Liver (tissue), 9 donors: ENCODE data around the gene ARHGEF39. TPM values are rescaled to one million over a fixed set of nuclear protein-coding genes. Genes with fewer than 3 reads are reported as not detected.

Experiments used
- DNase-seq: peaks from one replicate; pipeline ENCODE4 v3.0.0-alpha.2; 2017; ENCODE audit warnings: low spot score
- H3K27ac ChIP-seq, 2 donors: one replicate each; pipeline ENCODE4 v1.7.0; 2013; ENCODE audit warnings: inconsistent platforms in 2 of 2, low read length in 2 of 2, control low read depth in 1 of 2, low read depth in 1 of 2, mild to moderate bottlenecking in 1 of 2
- H3K27me3 ChIP-seq, 4 donors: one replicate each; pipeline versions ENCODE4 v1.6.1 to v1.7.0; 2013; ENCODE audit warnings: low read length in 3 of 4, inconsistent platforms in 1 of 4, mild to moderate bottlenecking in 1 of 4, moderate library complexity in 1 of 4; ENCODE audit not compliant: control insufficient read depth in 4 of 4, insufficient read depth in 4 of 4
- H3K36me3 ChIP-seq, 4 donors: one replicate each; pipeline versions ENCODE4 v1.6.1 to v1.7.0; 2013; ENCODE audit warnings: low read length in 3 of 4, mild to moderate bottlenecking in 3 of 4, low read depth in 1 of 4, moderate library complexity in 1 of 4; ENCODE audit not compliant: control insufficient read depth in 4 of 4, insufficient read depth in 3 of 4
- H3K4me1 ChIP-seq, 4 donors: one replicate each; pipeline versions ENCODE4 v1.6.1 to v1.7.0; 2013; ENCODE audit warnings: low read length in 3 of 4, mild to moderate bottlenecking in 3 of 4, moderate library complexity in 1 of 4; ENCODE audit not compliant: control insufficient read depth in 4 of 4, insufficient read depth in 4 of 4
- H3K4me3 ChIP-seq, 3 donors: one replicate each; pipeline versions ENCODE4 v1.6.1 to v1.7.0; 2013; ENCODE audit warnings: low read length in 3 of 3, control low read depth in 1 of 3, low read depth in 1 of 3, mild to moderate bottlenecking in 1 of 3
- H3K9ac ChIP-seq, 2 donors: one replicate each; pipeline ENCODE4 v1.7.0; 2013; ENCODE audit warnings: low read length in 2 of 2, mild to moderate bottlenecking in 2 of 2, moderate library complexity in 2 of 2, control low read depth in 1 of 2, low read depth in 1 of 2
- H3K9me3 ChIP-seq, 4 donors: one replicate each; pipeline versions ENCODE4 v1.6.1 to v1.7.0; 2013; ENCODE audit warnings: low read length in 3 of 4; ENCODE audit not compliant: control insufficient read depth in 4 of 4
- ATF3 ChIP-seq: IDR thresholded peaks from 2 replicates; pipeline ENCODE4 v1.6.1; 2016; ENCODE audit warnings: antibody characterized with exemption
- EGR1 ChIP-seq, 2 donors: IDR thresholded peaks; 2 replicates each; pipeline ENCODE4 v1.6.1; 2016 to 2018; ENCODE audit warnings: antibody characterized with exemption in 2 of 2, low read depth in 2 of 2
- FOXA2 ChIP-seq: IDR thresholded peaks from 2 replicates; pipeline ENCODE4 v1.6.1; 2016; ENCODE audit warnings: antibody characterized with exemption
- HNF4A ChIP-seq, 2 donors: conservative IDR thresholded peaks; 2 replicates each; pipeline ENCODE4 v1.6.1; 2016; ENCODE audit warnings: antibody characterized with exemption in 2 of 2, mild to moderate bottlenecking in 2 of 2
- RXRA ChIP-seq, 2 donors: IDR thresholded peaks; 2 replicates each; pipeline ENCODE4 v1.6.1; 2017 to 2018; ENCODE audit warnings: antibody characterized with exemption in 2 of 2, mild to moderate bottlenecking in 1 of 2
- SP1 ChIP-seq: IDR thresholded peaks from 2 replicates; pipeline ENCODE4 v1.6.1; 2018; ENCODE audit warnings: antibody characterized with exemption, mild to moderate bottlenecking
- YY1 ChIP-seq: IDR thresholded peaks from 2 replicates; pipeline ENCODE4 v1.6.1; 2016; ENCODE audit warnings: antibody characterized with exemption, mild to moderate bottlenecking
- ZBTB33 ChIP-seq: IDR thresholded peaks from 2 replicates; pipeline ENCODE4 v1.6.1; 2016; ENCODE audit warnings: antibody characterized with exemption
- WGBS: extraction: QIAGEN DNeasy Blood & Tissue Kit; methylation state at CpG from one replicate; pipeline ENCODE4 v1.1.7; 2013; 5-methylcytosine and 5-hydroxymethylcytosine counted together
- polyA plus RNA-seq, 2 donors: library from polyadenylated mRNA; stranded (reverse) in 1 of 2; unstranded in 1 of 2; fragments of 200-250 nt in 1 of 2; fragments of >200 nt in 1 of 2; fragmentation: Nextera tagmentation in 1 of 2; extraction: Ambion mirVana in 1 of 2; gene quantifications; one replicate each; pipeline versions ENCODE4 v1.2.1 to v1.2.3, GENCODE V29; 2013 to 2015
- total RNA-seq, 2 donors: library from RNA; depleted of rRNA; stranded (reverse); fragments of >200 nt; gene quantifications; one replicate each; pipeline ENCODE4 v1.2.3, GENCODE V29; 2014
- TF ChIP-seq, protein P1 (sequence below): IDR thresholded peaks from 2 replicates; pipeline ENCODE4 v1.6.1; 2016; ENCODE audit warnings: antibody characterized with exemption
- TF ChIP-seq, protein P2 (sequence below): fragments of 150-350 bp; IDR thresholded peaks from 2 replicates; pipeline ENCODE4 v1.5.1; 2017; ENCODE audit warnings: improper control_type of control experiment, low read depth, low read length; ENCODE audit not compliant: missing input control
- donor health status: healthy.
- donor health status: healthy.
- donor health status: healthy.
- donor health status: healthy.
- donor health status: healthy.

ARHGEF39 gene
- total and polyA plus RNA-seq, 4 donors = under 0.01 to 7.4 (median 0.74) TPM

DNA sequence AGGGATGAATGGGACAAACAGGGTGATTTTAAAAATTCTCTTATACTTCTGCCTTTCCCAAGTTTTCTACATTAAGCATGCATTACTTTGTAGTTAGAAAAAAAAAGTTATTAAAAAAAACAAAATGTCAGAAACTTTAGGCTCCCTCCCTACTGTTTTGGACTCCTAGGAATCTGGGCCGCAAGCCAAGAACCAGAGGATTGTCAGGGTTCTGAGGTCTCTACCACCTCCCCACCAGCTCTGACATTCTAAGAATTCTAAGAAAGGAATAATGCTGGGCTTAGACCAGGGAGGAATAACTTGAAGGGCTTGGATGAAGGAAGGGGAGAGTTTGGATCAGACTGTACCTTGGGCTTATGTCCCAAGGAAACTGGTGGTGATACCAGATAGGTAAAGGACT is 1.1 kb upstream of the ARHGEF39 start:
- peaks cover 5 to 28% (median 18%) of the 10 kb centered on the region in 4 donors for H3K4me1 ChIP-seq
- DNase-seq = no peak

GRCh38 chr9:35665471-35665818 is 450 bp upstream of the ARHGEF39 start:
- peak overlapping the region; percentile 26 to 55 for H3K9ac ChIP-seq
- no peaks in the 10 kb centered on the region for H3K36me3 ChIP-seq
- H3K27ac ChIP-seq = peak overlapping the region in 1 of 2 donors; percentile 31
- no peak for DNase-seq
- H3K27me3 ChIP-seq = no peaks in the 10 kb centered on the region
- peaks cover 5 to 30% (median 19%) of the 10 kb centered on the region in 4 donors for H3K4me1 ChIP-seq
- 44% methylated on average over 5 of the region's 5 CpGs for WGBS
- no peaks in the 10 kb centered on the region for H3K9me3 ChIP-seq
- TF ChIP-seq FOXA2 = no peak
- H3K4me3 ChIP-seq = peak overlapping the region in 2 of 3 donors; percentile 50 to 60

More for the DNA sequence above, 1.1 kb upstream of the ARHGEF39 start:
- 83% methylated on average over 1 of the region's 1 CpG for WGBS
- Histone ChIP-seq H3K4me3 (no peak overlapping the region), H3K9me3 (no peaks in the 10 kb centered on the region), H3K27me3 (no peaks in the 10 kb centered on the region), H3K9ac (no peak overlapping the region), H3K36me3 (no peaks in the 10 kb centered on the region), H3K27ac (no peak overlapping the region)
- TF ChIP-seq ZBTB33 (no peak), SP1 (no peak)

- H3K27ac ChIP-seq = peak overlapping the region in 1 of 2 donors; percentile 44
- H3K27me3 ChIP-seq = no peaks in the 10 kb centered on the region
Measured at GRCh38 chr9:35662437-35662836, 2.6 kb downstream of the ARHGEF39 start.

More at GRCh38 chr9:35662437-35662836, 2.6 kb downstream of the ARHGEF39 start:
- WGBS = 94% methylated on average over 7 of the region's 7 CpGs
- H3K9ac ChIP-seq = no peak overlapping the region
- no peaks in the 10 kb centered on the region for H3K36me3 ChIP-seq
- DNase-seq = no peak
- peaks cover 4 to 27% (median 12%) of the 10 kb centered on the region in 4 donors for H3K4me1 ChIP-seq
- no peak for TF ChIP-seq SP1
- TF ChIP-seq, protein P1, sequence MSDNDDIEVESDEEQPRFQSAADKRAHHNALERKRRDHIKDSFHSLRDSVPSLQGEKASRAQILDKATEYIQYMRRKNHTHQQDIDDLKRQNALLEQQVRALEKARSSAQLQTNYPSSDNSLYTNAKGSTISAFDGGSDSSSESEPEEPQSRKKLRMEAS = no peak
- TF ChIP-seq ATF3 = no peak
- no peak for TF ChIP-seq EGR1 (IDR thresholded peaks at IDR 0.05; ENCODE audit: low read depth in 2 of 2)
- TF ChIP-seq, protein P2, sequence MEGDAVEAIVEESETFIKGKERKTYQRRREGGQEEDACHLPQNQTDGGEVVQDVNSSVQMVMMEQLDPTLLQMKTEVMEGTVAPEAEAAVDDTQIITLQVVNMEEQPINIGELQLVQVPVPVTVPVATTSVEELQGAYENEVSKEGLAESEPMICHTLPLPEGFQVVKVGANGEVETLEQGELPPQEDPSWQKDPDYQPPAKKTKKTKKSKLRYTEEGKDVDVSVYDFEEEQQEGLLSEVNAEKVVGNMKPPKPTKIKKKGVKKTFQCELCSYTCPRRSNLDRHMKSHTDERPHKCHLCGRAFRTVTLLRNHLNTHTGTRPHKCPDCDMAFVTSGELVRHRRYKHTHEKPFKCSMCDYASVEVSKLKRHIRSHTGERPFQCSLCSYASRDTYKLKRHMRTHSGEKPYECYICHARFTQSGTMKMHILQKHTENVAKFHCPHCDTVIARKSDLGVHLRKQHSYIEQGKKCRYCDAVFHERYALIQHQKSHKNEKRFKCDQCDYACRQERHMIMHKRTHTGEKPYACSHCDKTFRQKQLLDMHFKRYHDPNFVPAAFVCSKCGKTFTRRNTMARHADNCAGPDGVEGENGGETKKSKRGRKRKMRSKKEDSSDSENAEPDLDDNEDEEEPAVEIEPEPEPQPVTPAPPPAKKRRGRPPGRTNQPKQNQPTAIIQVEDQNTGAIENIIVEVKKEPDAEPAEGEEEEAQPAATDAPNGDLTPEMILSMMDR = no peak
- TF ChIP-seq HNF4A (conservative IDR thresholded peaks at IDR 0.05) = no peak
- TF ChIP-seq RXRA (IDR thresholded peaks at IDR 0.05) = no peak
- TF ChIP-seq YY1 = no peak
- no peak overlapping the region for H3K4me3 ChIP-seq
- H3K9me3 ChIP-seq = no peaks in the 10 kb centered on the region
